Dedifferentiated amniotic fluid mesenchymal stem cell (primary cell): ENCODE results near the gene NEU4.
"Not testable (repeated sequence)": the region's sequence is repeated elsewhere in the genome, so short reads cannot be mapped to it uniquely, and the experiment has no call there.

ENCODE experiments used
- DNase-seq: peaks from one replicate; pipeline ENCODE4 v3.0.0-alpha.2; 2016; ENCODE audit errors: extremely low spot score

The NEU4 gene

DNA sequence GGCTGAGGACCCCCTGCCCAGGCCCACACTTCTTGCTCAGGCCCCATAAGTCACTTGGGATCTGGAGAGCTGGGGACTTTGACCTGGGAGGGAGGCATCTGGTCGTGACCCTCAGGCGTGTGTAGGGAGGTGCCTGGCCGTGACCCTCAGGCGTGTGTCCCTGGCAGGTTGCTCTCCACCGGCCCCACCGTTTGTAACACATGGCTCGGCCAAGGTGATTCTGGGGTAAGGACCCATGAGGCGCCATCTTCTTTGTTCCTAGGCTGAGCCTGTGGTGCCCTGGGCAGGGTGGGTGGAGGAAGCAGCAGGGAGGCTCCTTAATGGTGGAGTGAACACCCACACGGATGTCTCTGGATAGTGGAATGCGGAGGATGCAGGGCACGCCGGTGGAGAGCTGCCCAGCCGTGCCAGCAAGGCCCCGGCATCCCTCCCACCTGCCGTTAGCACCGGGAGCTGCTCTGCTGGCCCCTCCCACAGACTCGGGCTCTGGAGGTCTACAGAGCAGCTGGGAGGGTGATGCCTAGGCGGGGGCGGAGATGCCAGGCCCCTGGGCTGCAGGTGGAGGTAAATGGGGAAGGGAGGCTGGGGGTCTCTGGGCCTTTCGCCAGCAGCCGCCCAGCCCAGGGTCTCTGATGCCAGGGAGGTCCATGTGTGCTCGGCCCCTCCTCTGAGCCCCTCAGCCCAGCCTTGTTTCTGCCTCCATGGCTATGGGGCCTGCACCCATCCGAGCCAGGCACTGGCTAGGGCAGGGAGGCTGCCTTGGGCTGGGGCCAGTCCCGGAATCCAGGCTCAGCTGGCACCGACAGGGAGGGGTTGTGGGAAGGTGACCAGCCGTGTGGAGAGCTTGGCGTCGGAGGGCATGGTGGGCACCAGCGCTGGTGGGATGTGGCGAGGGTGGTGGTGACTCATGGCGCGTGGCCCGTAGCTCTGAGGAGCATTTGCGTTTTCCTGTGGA is 33.5 kb upstream of the NEU4 start:
- no peak for DNase-seq

DNA sequence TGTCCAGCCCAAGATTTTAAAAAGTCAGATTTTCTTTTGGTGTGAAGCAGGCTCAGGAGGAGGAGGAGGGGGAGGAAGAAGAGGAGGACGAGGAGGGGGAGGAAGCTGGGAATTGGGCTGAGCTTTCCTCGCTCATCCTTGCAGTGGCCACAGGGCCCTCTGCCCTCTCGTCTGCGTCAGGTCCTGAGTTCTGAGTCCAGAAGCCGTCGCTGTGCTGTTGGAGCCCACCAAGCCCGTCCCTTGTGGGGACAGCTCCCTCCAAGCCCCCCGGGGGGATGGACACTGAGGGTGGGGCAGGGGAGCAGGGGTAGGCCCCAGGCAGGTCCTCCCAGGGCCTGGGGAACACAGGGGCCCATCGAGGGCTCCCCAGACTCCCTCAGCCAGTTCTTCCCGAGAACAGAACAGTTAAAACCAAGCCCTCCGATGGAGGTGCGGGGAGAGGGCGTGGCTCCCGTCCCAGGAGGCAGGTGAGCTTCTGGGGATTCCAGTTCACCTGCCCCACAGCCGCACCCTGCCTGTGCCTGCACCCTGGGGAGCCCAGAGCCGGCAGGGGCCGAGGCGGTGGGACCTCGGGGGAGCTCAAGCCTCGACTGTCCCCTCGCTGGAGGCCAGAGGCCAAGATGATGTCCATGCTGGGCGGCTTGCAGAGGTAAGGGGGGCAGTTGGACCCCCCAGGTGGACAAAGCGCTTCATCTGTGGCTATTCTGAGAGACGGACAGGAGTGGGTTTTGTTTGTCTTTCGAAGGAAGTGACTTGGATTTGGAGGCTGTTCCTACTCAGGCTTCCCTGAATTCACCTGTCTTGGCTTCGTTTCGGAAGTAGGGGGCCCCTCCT is 32.4 kb upstream of the NEU4 start, which contains the start of gene GAL3ST2:
Gene GAL3ST2, plus strand, starts transcription at position 487 of the 834 bp plus-strand sequence. Its CDS starts 134 bp downstream, at position 621.
- DNase-seq = no peak

DNA sequence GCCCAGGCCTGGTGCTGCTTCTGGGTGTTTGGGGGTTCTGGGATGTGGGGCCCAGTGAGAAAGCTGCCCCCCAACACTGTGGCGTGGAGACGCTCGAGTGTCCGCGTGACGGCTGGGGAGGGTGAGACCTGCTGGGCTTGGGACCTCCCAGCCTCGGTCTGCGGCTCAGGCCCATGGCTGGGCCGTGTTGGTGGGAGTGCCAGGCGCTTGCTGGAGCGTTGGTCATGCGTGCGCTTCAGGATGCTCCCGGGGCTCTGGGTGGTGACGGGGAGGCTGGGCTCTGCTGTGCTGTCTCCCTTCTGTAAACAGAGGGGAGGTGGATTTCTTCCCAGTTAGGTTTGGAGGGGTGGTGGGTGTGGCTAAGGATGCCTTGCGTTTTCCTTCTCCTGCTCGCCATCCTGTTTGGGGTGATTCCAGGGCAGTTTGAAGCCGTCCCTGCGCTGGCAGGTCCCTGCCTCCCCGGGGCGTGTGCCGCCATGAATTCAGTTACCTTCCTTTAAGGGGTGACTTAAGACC is 31.8 kb upstream of the NEU4 start:
- no peak for DNase-seq

DNA sequence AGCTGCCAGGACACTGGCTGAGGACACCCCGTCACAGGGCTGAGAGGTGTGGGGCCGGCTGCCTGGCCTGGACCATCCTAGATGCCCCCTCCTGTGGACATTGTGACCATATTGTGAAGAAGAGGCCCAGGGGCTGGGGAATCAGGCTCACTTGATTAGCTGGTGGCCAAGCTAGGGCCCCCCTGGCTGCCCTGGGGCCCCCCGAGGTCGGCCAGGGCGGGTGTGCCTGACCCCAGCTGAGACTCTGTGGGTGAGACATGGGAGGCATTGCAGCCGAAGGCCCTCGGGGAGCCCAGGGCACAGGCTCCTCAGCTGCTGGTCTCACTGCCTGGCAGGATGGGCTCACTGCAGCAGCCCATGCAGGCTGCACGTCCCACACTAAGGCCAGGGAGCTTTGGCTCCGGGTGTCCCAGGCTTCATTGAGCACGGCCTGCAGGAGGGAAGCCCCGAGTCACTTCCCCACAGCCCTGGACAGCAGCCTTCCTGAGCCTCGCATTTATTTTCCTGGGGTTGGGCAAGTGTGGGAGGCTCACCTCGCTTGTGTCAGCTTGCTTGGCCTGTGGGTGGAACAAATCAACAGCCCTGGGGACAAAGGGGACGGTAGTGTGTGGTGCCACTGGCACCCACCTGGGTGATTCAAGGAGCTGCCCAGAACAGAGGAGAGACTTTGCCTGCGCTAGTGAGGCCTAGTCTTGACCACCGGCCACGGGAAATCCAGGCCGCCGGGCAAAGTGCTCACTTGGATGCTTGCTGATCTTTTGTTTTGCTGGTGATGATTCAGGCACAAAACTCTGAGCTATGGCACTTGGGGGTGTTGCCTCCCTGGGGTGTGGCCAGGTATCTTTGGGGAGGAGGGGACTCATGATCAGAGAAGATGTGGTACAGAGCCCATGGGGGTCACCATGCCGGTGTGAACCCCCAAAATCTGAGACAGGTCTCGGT is 31.0 kb upstream of the NEU4 start:
- no peak for DNase-seq

DNA sequence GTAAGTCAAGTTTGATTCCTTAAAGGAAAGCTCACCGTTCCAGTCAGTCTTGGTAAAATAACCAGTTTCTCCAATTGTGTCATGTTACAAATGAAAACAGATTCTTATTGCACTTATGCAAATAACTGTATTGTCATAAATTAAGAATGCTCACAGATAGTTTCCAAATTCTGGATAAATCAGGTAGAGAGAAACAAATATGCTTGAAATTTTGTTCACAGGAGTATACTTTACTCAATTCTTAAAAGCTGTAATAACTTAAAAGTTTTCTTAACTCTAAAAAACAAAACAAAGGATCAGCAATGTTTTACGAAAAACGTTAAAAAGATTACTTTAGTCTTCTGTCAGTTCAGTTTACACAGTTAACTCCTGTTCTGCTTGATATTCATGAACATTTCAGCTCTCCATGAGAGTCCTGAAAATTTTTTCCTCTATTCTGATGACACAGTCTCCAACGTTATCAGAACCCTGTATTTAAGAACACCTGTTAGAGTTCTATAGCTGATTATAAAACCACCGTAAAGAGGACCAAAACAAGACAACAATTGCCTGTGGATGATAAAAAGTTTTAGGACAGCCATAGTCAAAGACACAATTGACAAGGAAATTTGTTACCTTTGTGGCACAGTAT is 27.9 kb upstream of the NEU4 start:
- DNase-seq = no peak

DNA sequence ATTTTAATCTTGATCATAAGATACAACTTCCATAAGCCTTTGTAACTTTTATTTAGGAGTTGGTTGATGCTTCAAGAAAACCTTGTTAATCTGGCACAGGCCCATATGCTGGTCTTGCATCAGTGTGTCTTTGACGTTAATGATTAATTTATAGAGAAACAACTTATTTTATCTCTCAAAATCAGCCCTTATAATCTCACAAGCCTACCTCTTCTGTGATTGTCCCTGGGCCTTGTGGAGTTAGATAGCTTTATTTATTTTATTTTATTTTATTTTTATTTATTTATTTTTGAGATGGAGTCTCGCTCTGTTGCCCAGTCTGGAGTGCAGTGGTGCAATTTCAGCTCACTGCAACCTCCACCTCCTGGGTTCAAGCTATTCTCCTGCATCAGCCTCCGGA is 26.9 kb upstream of the NEU4 start:
- not testable (repeated sequence) for DNase-seq

DNA sequence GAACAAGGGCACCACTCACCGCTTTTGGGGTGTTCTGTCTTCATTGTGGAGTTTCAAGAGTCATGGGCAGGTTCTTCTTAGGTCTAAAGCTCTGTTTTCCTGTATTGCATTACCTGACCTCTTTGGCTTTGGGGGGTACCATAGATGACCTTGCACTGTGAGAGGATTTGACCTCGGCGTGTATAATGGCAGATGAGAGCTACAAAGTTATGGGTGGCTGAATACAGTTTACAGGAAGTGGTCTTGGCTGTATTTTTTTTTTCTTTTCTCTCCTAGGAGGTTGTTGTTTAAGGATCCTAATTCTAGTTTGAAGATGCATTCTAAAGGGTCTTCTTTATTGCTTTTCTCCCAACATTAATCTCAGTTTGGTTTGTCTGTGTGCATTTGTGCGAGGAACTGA is 20.9 kb upstream of the NEU4 start:
- DNase-seq = no peak

DNA sequence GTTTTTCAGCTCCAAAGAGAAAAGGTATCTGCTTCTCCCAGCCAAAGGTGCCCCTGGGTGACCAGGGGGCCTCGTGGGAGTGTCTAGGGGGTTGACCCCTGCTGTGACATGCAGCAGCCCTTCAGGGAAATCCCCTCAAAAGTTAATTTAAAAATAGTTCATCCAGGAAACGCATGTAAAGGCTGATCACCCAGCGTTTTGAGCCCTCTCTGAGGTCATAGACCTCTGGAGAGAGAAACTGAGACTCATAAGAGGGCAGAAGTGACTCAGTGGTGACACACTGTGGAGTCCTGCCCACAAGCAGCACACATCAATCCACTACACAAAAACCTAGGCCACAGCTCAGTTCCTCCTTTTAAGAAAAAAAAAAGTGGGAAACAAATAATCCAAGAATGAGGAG is 20.4 kb upstream of the NEU4 start:
- no peak for DNase-seq

DNA sequence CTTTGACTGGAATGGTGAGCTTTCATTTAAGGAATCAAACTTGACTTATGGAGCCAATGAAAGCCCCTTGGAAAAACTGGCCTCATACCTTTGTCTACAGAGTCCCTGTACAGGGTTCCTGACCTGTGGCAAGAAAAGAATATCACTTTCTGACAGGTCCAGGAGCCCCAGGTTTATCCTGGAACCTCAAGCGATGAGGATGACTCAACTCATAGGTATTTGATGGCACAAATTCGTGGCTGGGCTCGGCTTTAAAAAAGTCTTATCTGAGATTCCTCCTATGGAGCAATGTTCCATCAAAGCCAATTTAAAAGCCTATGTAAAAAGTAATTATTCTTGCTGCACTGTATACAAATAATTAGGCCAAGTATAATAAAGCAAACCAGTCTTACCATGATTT is 17.6 kb upstream of the NEU4 start:
- not testable (repeated sequence) for DNase-seq

DNA sequence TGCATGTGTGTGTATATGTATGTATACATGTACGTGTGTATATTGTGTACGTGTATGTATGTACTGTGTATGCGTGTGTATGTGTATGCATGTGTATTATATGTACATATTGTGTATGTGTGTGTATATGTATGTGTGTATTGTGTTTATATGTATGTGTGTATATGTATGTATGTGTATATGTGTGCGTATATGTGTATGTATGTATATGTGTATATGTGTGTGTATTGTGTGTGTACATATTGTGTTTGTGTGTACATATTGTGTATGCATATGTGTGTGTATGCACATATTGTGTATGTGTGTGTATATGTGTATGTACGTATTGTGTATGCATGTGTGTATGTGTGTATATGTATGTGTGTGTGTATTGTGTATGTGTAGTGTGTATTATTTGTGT is 15.6 kb upstream of the NEU4 start:
- DNase-seq = no peak

DNA sequence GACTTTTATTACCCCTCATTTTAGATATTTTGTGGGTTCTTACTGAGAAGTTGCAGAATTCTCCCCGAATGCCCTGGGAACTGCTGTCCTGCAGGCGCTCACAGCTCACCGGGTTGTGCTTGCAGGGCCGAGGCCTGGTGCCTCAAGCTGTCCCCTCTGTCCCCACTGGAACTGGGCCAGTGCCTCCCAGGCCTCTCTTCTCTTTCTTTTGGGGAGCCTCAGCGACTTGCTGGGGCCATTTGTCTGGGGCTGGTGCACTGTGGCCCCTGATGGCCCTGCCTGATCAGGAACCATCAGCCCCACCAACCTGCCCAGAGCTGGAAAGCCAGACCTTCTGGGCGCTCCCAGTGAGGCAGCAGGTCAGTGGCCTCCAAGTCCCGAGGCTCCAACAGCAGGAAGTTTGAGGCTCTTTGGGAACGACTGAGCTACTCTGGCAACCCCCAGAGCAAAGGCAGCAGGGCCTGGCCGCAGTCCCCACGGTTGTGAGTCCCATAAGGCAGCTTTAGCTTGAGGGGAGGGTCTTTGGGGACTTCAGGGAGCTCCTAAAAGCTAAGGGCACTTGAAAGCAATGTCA is 14.7 kb upstream of the NEU4 start:
- no peak for DNase-seq

DNA sequence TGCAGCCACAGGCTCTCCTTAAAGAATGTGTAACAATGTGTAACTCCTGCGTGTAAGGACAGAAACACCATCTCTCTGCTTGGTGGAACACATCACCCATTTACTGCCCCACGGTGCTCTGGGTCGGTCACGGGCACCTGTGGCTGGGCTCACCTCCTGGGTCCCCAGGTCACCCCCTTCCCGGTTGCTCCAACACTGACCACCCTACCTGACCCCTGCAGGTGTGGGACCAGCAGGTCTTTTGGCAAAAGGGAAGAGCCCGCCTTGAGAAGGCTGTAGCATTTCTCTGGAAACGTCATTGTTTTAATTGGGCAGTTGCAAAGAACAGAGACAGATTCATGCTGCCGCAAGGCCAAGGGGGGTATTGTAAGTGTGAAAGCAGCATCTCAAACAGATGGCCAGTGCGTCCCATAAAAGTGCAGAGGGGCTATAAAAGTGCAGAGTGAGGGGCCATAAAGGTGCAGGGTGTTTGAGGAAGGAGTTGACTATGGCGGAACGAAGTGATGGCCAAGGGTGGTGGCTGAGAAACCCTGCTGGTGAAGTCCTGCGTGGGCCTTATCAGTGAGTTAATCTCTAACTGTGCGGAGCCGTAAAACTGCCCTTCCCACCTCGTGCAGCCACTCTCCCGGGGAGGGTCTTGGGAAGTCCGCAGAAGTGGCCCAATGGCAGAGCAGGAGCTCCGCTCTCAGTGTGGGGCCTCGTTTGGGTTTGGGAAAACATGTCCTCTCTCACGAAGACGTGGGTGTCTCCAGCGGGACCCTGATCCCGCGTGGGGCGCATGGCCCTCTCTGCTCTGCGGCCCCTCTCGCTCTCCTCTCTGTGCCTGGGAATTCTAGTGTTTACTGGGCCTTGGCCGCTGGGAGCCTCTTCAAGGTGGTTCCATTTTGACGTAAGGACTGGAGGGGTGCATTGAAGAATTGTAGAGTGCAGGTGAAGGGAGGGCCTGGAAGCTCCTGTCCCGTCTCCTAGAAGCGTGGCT is 13.7 kb upstream of the NEU4 start:
- DNase-seq = no peak

DNA sequence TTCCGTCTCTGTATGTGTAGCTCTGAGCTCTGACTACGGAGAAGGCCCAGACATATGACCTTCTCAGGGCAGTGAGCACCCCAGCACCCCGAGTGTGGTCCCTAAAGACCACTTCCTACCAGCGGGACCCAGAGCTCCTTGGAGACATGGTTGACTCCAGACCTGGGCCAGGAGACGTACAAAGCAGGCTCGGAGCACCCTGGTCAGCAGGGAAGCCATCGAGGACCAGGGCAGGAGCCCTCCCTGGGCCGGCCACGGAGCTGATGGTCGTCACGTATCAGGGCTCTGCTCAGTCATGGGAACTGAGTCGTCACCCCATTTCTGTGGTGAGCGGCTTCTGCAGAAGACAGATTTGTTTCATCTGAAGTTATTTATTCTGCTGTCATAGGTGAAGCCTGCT is 12.8 kb upstream of the NEU4 start:
- DNase-seq = no peak

DNA sequence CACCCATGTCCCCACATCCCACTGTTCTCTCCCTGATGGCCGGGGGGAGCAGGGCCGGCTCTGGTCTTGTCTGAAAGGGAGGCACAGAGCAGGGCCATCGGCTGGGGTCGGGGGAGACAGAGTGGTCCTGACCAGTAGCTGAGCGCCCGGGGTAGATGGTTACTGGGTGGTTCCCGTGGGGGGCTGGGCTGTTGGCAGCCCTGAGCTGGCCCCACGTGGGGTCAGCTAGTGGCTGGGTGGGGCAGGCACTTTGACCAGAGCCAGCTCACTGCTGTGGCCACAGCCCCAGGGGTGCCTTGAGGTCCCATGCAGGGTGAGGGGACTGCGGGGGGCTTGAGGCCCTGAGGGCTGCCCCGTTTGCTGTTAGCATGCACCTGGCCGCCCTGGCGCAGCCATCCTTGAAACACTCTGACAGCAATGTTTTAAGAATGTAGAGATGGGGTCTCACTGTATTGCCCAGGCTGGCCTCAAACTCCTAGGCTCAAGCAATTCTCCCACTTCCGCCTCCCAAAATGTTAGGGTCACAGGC is 12.3 kb upstream of the NEU4 start:
- DNase-seq = no peak

DNA sequence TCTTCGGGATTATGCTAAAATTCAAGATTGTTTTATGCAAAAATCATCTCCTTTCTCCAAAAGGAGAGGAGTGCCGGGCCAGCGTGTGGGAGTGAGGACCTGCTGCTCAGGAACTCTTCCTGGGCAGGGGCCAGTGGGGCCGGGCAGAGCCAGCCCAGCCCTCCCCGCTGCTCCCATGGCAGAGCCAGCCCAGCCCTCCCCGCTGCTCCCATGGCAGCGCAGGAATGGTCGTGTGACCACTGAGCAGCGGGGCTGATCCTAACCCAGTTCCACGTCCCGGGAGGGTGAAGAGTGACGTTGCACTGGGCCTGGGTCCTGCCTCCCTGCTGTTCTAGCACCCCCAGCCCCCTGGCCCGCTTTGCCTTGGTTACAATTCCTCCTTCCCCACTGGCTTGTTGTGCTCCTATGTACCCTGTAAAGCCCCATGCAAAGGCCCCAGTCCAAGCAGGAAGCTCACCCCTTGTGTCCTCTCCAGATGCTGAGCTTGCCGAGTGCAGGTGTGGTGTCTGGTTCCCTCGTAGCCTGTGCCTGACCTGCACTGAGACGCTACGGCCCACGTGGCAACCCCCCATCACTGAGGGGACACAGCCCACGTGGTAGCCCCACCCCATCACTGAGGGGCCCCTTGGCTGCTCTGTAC is 11.4 kb upstream of the NEU4 start:
- DNase-seq = no peak

DNA sequence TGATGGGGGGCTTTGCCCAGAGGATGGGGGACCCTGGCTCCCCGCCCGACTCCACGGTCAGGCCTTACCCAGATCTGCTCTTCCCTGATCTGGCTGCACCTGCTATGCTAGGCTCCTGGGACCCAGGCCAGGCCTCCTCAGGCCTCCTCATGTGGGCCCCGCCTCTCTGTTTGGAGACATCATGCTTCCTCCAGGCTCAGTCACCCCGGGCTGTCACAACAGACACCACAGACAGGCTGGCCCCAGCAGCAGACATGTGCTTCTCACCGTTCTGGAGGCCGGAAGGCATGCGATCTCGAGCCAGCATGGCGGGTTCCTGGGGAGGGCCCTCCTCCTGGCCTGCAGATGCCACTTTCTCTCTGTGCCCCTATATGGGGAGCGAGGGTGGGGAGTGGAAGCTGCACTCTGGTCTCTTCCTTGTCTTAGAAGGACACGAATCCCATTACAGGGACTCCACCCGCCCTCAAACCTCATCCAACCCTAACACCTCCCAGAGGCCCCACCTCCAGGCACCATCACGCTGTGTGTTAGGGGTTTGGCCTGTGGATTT is 10.8 kb upstream of the NEU4 start:
- DNase-seq = no peak

DNA sequence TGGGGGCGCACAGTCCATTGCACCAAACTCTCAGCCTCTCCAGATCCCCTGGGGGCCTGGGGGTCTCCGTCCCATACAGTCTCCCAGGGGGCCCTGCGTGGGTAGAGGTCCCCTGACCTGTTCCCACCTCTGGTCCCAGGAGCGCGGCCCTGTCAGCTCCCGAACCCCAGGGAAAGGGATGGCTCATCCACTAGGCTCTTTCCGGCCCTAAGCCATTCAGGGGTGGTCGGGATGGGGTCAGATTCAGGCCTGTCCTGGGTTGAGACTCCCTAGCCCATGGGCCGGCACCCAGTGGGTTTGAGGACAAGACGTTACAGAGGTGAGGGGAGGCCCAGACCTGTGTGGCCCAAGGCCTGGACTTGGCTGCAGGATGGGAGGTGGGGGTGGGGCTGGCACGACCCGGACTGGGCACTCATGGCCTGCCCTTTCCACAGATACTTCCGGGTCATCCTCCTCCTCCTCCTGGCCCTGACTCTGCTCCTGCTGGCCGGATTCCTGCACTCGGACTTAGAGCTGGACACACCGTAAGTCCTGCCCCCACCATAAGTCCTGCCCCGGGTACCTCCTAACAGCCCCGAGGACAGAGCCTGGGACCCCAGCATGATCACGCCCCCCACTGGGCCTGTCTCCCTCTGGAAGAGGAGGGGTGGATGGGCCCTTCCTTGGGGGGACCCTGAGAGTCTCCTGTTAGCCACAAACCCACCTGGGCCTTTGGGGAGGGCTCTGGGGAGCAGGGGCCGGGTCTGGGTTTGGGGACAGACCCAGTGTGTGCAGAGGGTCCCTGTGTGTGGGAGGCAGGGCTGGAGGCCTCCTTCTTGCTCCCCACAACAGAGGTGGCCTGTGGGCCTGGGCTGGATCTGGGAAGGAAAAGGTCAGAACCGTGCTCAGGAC is 10.1 kb upstream of the NEU4 start:
- no peak for DNase-seq
